Thyroid gland (tissue), 4 donors: ENCODE results near the gene CNDP1. TPM values are rescaled to one million over a fixed set of nuclear protein-coding genes. Genes with fewer than 3 reads are reported as not detected.

ENCODE experiments used
- DNase-seq, 2 donors: peaks; one replicate each; pipeline ENCODE4 v3.0.0-alpha.2; 2019
- H3K27ac ChIP-seq, 3 donors: fragments of 200-600 bp; sonication (generic); 1 replicate in 2 of 3; 2 replicates in 1 of 3; pipeline ENCODE4 v1.5.1; 2016 to 2019; ENCODE audit warnings: mild to moderate bottlenecking in 1 of 3, moderate library complexity in 1 of 3
- H3K27me3 ChIP-seq: fragments of 200-600 bp; sonication (generic); one replicate; pipeline ENCODE4 v1.5.1; 2019
- H3K36me3 ChIP-seq, 2 donors: fragments of 200-600 bp; sonication (generic); one replicate each; pipeline ENCODE4 v1.5.1; 2016 to 2019
- H3K4me1 ChIP-seq, 2 donors: fragments of 200-600 bp; sonication (generic); one replicate each; pipeline ENCODE4 v1.5.1; 2017 to 2019
- H3K4me3 ChIP-seq, 3 donors: fragments of 200-600 bp; sonication (generic); replicated peaks in 1 of 3; 1 replicate in 2 of 3; 2 replicates in 1 of 3; pipeline ENCODE4 v1.5.1; 2016; ENCODE audit warnings: mild to moderate bottlenecking in 1 of 3
- H3K9me3 ChIP-seq: fragments of 200-600 bp; sonication (generic); one replicate; pipeline ENCODE4 v1.5.1; 2017
- POLR2A ChIP-seq, 2 donors: fragments of 450-650 bp; IDR thresholded peaks; one replicate each; pipeline ENCODE4 v1.6.1; 2017; ENCODE audit warnings: antibody characterized with exemption in 2 of 2, mild to moderate bottlenecking in 2 of 2, moderate library complexity in 1 of 2
- WGBS, 2 donors: methylation state at CpG; one replicate each; pipeline ENCODE4 v1.1.5; 2017; 5-methylcytosine and 5-hydroxymethylcytosine counted together
- intact Hi-C: fragments of 100-400 bp; cut with DNase I; formaldehyde crosslinking; loops from one replicate; pipeline ENCODE4 v1.15.1; 2023
- total RNA-seq, 4 donors: library from RNA; depleted of rRNA; stranded (reverse); fragments of >200 nt; gene quantifications; one replicate each; pipeline ENCODE4 v1.2.3, GENCODE V29; 2016
- TF ChIP-seq, protein P1 (sequence below), 6 experiments: fragments of 200-600 bp in 3 of 6; fragments of 450-650 bp in 3 of 6; sonication (generic) in 3 of 6; IDR thresholded peaks; one replicate each; pipeline ENCODE4 v1.5.1; 2016 to 2019; ENCODE audit warnings: antibody characterized with exemption in 6 of 6, mild to moderate bottlenecking in 2 of 6, inconsistent platforms in 1 of 6, moderate library complexity in 1 of 6

CNDP1 gene
- total RNA-seq, 4 donors from 2014 or later = 0.25 to 1.0 TPM; not detected in 2

DNA sequence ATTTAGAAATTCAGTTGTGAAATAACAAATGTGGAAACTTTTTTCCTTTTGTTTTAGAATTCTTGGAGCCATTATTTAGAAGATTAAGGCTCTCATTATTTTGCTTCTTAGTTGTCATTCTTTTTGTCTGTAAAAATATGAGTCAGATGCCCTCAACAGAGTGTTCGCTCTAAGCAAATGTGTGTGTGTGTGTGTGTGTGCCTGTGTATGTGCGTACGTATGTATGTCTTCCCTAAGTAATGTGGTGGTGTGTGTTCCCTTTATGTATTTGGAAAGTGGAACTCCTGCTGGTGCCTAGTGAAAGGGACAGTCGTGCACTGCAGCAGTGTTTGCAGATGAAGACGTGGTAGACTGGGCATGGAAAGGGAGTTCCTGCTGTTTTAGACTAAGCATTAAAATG is 90.9 kb downstream of the CNDP1 start:
- DNase-seq = no peak
- intact Hi-C loops = no loop called here
- Histone ChIP-seq H3K36me3 (no peaks in the 10 kb centered on the region), H3K27me3 (no peaks in the 10 kb centered on the region), H3K27ac (no peak overlapping the region), H3K4me1 (no peaks in the 10 kb centered on the region), H3K9me3 (no peaks in the 10 kb centered on the region), H3K4me3 (no peak overlapping the region)
- WGBS, 2 donors = 77 to 81% methylated on average over 5 of the region's 5 CpGs
- TF ChIP-seq, protein P1, sequence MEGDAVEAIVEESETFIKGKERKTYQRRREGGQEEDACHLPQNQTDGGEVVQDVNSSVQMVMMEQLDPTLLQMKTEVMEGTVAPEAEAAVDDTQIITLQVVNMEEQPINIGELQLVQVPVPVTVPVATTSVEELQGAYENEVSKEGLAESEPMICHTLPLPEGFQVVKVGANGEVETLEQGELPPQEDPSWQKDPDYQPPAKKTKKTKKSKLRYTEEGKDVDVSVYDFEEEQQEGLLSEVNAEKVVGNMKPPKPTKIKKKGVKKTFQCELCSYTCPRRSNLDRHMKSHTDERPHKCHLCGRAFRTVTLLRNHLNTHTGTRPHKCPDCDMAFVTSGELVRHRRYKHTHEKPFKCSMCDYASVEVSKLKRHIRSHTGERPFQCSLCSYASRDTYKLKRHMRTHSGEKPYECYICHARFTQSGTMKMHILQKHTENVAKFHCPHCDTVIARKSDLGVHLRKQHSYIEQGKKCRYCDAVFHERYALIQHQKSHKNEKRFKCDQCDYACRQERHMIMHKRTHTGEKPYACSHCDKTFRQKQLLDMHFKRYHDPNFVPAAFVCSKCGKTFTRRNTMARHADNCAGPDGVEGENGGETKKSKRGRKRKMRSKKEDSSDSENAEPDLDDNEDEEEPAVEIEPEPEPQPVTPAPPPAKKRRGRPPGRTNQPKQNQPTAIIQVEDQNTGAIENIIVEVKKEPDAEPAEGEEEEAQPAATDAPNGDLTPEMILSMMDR (IDR thresholded peaks at IDR 0.05) = no peak
- TF ChIP-seq POLR2A (IDR thresholded peaks at IDR 0.05) = no peak

DNA sequence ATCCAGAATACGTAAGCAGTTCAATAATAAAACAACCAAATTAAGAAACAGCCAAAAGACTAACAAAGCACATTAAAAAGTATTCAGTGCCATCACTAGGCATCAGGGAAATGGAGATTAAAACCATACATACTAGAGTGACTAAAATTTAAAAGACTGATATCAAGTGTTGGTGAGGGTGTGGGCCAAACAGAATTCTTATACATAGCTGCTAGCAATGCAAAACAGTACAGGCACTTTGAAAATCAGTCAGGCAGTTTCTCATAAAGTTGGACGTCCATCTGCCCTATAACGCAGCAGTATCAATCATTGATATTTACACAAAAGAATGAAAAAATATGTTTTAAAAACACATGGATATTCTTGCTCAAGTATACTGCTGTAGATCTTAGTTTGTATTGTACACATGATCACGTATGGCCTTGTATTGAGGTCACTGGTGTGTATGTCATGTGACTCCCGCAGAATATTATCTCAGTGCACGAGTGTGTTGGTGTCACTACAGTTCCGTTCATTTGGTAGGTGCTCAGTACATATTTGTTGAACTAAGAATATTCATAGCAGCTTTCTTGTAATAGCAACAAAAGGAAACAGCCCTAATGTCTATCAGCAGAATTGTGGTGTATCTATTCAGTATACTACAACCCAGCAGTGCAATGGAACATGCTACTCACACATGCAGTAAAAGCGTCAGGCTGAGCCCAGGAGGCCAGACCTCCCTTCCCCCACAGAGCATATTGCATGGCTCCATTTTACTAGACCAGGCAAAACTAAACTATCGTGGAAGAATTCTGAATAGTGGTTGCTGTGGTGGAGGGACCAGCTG is 92.0 kb downstream of the CNDP1 start:
- Histone ChIP-seq H3K9me3 (no peaks in the 10 kb centered on the region), H3K4me1 (no peaks in the 10 kb centered on the region), H3K27ac (no peak overlapping the region), H3K4me3 (no peak overlapping the region), H3K36me3 (no peaks in the 10 kb centered on the region), H3K27me3 (no peaks in the 10 kb centered on the region)
- 93 to 94% methylated on average over 9 of the region's 9 CpGs for WGBS, 2 donors
- intact Hi-C loops = no loop called here
- DNase-seq = no peak
- TF ChIP-seq POLR2A (IDR thresholded peaks at IDR 0.05) = no peak
- TF ChIP-seq, protein P1 (IDR thresholded peaks at IDR 0.05) = no peak

DNA sequence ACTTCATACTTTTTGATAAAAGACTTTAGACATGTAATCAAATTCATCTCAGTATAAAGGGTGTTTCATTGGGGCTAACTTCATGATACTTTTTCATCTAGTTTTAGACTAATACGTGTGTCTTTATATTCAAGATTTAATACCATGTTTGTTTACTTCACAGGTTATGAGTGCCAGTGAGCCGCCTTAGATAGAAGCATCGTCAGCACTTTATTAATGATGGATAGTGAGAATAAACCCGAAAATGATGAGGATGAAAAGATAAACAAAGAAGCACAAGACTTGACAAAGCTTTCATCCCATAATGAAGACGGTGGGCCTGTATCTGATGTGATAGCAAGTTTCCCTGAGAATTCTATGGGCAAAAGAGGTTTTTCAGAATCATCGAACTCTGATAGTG is 96.5 kb downstream of the CNDP1 start:
- H3K27ac ChIP-seq = no peak overlapping the region
- intact Hi-C loops = no loop called here
- H3K27me3 ChIP-seq = no peaks in the 10 kb centered on the region
- H3K4me1 ChIP-seq = no peaks in the 10 kb centered on the region
- DNase-seq = no peak
- 82 to 93% methylated on average over 6 of the region's 6 CpGs for WGBS, 2 donors
- H3K36me3 ChIP-seq = peaks cover 0 to 6% of the 10 kb centered on the region in 2 donors
- no peaks in the 10 kb centered on the region for H3K9me3 ChIP-seq
- TF ChIP-seq, protein P1 (IDR thresholded peaks at IDR 0.05) = no peak
- TF ChIP-seq POLR2A (IDR thresholded peaks at IDR 0.05) = no peak
- no peak overlapping the region for H3K4me3 ChIP-seq

DNA sequence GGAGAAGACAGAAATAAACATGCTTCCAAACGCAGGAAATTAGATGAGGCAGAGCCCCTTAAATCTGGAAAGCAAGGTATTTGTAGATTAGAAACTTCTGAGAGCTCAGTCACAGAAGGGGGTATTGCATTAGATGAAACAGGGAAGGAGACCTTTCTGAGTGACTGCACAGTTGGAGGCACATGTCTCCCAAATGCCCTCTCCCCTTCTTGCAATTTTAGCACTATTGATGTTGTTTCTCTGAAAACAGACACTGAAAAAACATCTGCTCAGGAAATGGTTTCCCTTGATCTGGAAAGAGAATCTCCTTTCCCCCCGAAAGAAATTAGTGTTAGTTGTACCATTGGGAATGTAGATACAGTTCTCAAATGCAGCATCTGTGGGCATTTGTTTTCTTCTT is 96.9 kb downstream of the CNDP1 start:
- peaks cover 0 to 6% of the 10 kb centered on the region in 2 donors for H3K36me3 ChIP-seq
- H3K27ac ChIP-seq = no peak overlapping the region
- H3K4me1 ChIP-seq = no peaks in the 10 kb centered on the region
- intact Hi-C loops = no loop called here
- WGBS, 2 donors = 78 to 84% methylated on average over 2 of the region's 2 CpGs
- TF ChIP-seq POLR2A (IDR thresholded peaks at IDR 0.05) = no peak
- TF ChIP-seq, protein P1 (IDR thresholded peaks at IDR 0.05) = no peak
- H3K27me3 ChIP-seq = no peaks in the 10 kb centered on the region
- no peak overlapping the region for H3K4me3 ChIP-seq
- no peaks in the 10 kb centered on the region for H3K9me3 ChIP-seq
- no peak for DNase-seq

DNA sequence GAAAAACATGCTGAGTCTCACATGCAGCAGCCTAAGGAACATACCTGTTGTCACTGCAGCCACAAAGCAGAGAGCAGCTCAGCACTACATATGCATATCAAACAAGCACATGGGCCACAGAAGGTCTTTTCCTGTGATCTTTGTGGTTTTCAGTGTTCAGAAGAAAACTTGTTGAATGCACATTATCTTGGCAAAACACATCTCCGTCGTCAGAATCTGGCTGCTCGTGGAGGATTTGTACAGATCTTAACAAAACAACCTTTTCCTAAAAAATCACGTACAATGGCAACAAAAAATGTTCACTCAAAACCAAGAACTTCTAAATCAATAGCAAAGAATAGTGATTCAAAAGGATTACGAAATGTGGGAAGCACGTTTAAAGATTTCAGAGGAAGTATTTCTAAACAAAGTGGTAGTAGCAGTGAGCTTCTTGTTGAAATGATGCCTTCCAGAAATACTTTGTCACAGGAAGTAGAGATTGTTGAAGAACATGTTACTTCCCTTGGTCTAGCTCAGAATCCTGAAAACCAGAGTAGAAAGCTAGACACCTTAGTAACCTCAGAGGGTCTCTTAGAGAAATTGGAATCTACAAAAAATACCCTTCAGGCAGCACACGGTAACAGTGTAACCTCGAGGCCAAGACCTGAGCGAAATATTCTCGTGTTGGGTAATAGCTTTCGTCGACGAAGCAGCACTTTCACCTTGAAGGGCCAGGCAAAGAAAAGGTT is 97.5 kb downstream of the CNDP1 start:
- Histone ChIP-seq H3K9me3 (no peaks in the 10 kb centered on the region), H3K27ac (no peak overlapping the region), H3K4me1 (no peaks in the 10 kb centered on the region), H3K36me3 (peaks cover 0 to 6% of the 10 kb centered on the region in 2 donors), H3K4me3 (no peak overlapping the region), H3K27me3 (no peaks in the 10 kb centered on the region)
- 73 to 78% methylated on average over 13 of the region's 13 CpGs for WGBS, 2 donors
- TF ChIP-seq, protein P1 (IDR thresholded peaks at IDR 0.05) = no peak
- TF ChIP-seq POLR2A (IDR thresholded peaks at IDR 0.05) = no peak
- intact Hi-C loops = no loop called here
- no peak for DNase-seq
